ENCODE results near the gene MFSD2A. TPM values are rescaled to one million over a fixed set of nuclear protein-coding genes. Genes with fewer than 3 reads are reported as not detected.

Gene MFSD2A
- total RNA-seq, 1 experiment from 2014 or later, result 3.9 TPM

GRCh38 chr1:39976732-39977131 is 21.8 kb downstream of the MFSD2A start:
- Mint-ChIP-seq H3K4me3 (ENCODE audit: low read depth, unreplicated experiment) (no peak overlapping the region), H3K27ac (ENCODE audit: unreplicated experiment) (no peak overlapping the region), H3K36me3 (ENCODE audit: insufficient read depth, unreplicated experiment) (no peaks in the 10 kb centered on the region), H3K9me3 (ENCODE audit: low read depth, unreplicated experiment) (no peaks in the 10 kb centered on the region), H3K4me1 (ENCODE audit: low read depth, unreplicated experiment) (peaks cover 20% of the 10 kb centered on the region), H3K27me3 (ENCODE audit: unreplicated experiment) (peaks cover 20% of the 10 kb centered on the region)
- intact Hi-C loops (cut with micrococcal nuclease; ENCODE audit: unreplicated experiment), result no loop called here
- no TSS peak for BruUV-seq (replicated peaks)
- DNase-seq, result no peak
- no peak for TF ChIP-seq CTCF (IDR thresholded peaks at IDR 0.05; ENCODE audit: unreplicated experiment)
- CTCF ChIA-PET, result no interaction called here

GRCh38 chr1:39977202-39977601 is 22.3 kb downstream of the MFSD2A start:
- TF ChIP-seq CTCF (IDR thresholded peaks at IDR 0.05; ENCODE audit: unreplicated experiment), result no peak
- no peak overlapping the region for H3K4me3 Mint-ChIP-seq (ENCODE audit: low read depth, unreplicated experiment)
- peaks cover 20% of the 10 kb centered on the region for H3K27me3 Mint-ChIP-seq (ENCODE audit: unreplicated experiment)
- intact Hi-C loops (cut with micrococcal nuclease; ENCODE audit: unreplicated experiment), result no loop called here
- no TSS peak for BruUV-seq (replicated peaks)
- H3K4me1 Mint-ChIP-seq (ENCODE audit: low read depth, unreplicated experiment), result peaks cover 25% of the 10 kb centered on the region
- H3K9me3 Mint-ChIP-seq (ENCODE audit: low read depth, unreplicated experiment), result no peaks in the 10 kb centered on the region
- CTCF ChIA-PET, result interaction anchor here (1.1 kb wide), 1 partner anchor 58 kb away, joined by 5 read pairs; no protein-coding TSS in a partner anchor
- H3K27ac Mint-ChIP-seq (ENCODE audit: unreplicated experiment), result no peak overlapping the region
- H3K36me3 Mint-ChIP-seq (ENCODE audit: insufficient read depth, unreplicated experiment), result no peaks in the 10 kb centered on the region
- DNase-seq, result no peak

- peaks cover 7% of the 10 kb centered on the region for H3K27me3 Mint-ChIP-seq (ENCODE audit: unreplicated experiment)
- H3K4me1 Mint-ChIP-seq (ENCODE audit: low read depth, unreplicated experiment), result peaks cover 19% of the 10 kb centered on the region
- H3K4me3 Mint-ChIP-seq (ENCODE audit: low read depth, unreplicated experiment), result no peak overlapping the region
- no TSS peak for BruUV-seq (replicated peaks)
- no peak overlapping the region for H3K27ac Mint-ChIP-seq (ENCODE audit: unreplicated experiment)
- DNase-seq, result no peak
- no peaks in the 10 kb centered on the region for H3K9me3 Mint-ChIP-seq (ENCODE audit: low read depth, unreplicated experiment)
- H3K36me3 Mint-ChIP-seq (ENCODE audit: insufficient read depth, unreplicated experiment), result no peaks in the 10 kb centered on the region
- no peak for TF ChIP-seq CTCF (IDR thresholded peaks at IDR 0.05; ENCODE audit: unreplicated experiment)
- intact Hi-C loops (cut with micrococcal nuclease; ENCODE audit: unreplicated experiment), result no loop called here
- CTCF ChIA-PET, result no interaction called here
Observed at GRCh38 chr1:39979654-39980053, 24.7 kb downstream of the MFSD2A start.

GRCh38 chr1:39980555-39981313 is 25.8 kb downstream of the MFSD2A start:
- H3K4me3 Mint-ChIP-seq (ENCODE audit: low read depth, unreplicated experiment), result no peak overlapping the region
- DNase-seq, result no peak
- H3K27ac Mint-ChIP-seq (ENCODE audit: unreplicated experiment), result no peak overlapping the region
- H3K9me3 Mint-ChIP-seq (ENCODE audit: low read depth, unreplicated experiment), result no peaks in the 10 kb centered on the region
- intact Hi-C loops (cut with micrococcal nuclease; ENCODE audit: unreplicated experiment), result no loop called here
- no peak for TF ChIP-seq CTCF (IDR thresholded peaks at IDR 0.05; ENCODE audit: unreplicated experiment)
- peaks cover 19% of the 10 kb centered on the region for H3K4me1 Mint-ChIP-seq (ENCODE audit: low read depth, unreplicated experiment)
- CTCF ChIA-PET, result interaction anchor here (0.7 to 1.0 kb wide), 2 partner anchors 14 to 51 kb away, joined by 3 read pairs; no protein-coding TSS in a partner anchor
- no TSS peak for BruUV-seq (replicated peaks)
- H3K36me3 Mint-ChIP-seq (ENCODE audit: insufficient read depth, unreplicated experiment), result no peaks in the 10 kb centered on the region
- no peaks in the 10 kb centered on the region for H3K27me3 Mint-ChIP-seq (ENCODE audit: unreplicated experiment)

Measured in Calu3 (cell line).